IPS DF 6.9 (cell line): ENCODE results near the gene IDS.
"Not testable (repeated sequence)": the region's sequence is repeated elsewhere in the genome, so short reads cannot be mapped to it uniquely, and the experiment has no call there.

Experiments used
- DNase-seq: peaks from one replicate; pipeline ENCODE4 v3.0.0-alpha.2; 2013; ENCODE audit warnings: low read depth, low spot score
- H3K27ac ChIP-seq: one replicate; pipeline ENCODE4 v1.5.1; 2013; ENCODE audit warnings: low read length, control low read depth
- H3K27me3 ChIP-seq: 2 replicates; pipeline ENCODE4 v1.6.1; 2013; ENCODE audit warnings: mild to moderate bottlenecking, low read length; ENCODE audit not compliant: control insufficient read depth, insufficient read depth
- H3K36me3 ChIP-seq: 2 replicates; pipeline ENCODE4 v1.6.1; 2013; ENCODE audit warnings: low read length; ENCODE audit not compliant: control insufficient read depth, insufficient read depth
- H3K4me1 ChIP-seq: 2 replicates; pipeline ENCODE4 v1.6.1; 2013; ENCODE audit warnings: low read length; ENCODE audit not compliant: control insufficient read depth, insufficient read depth
- H3K4me3 ChIP-seq: 2 replicates; pipeline ENCODE4 v1.5.1; 2013; ENCODE audit warnings: mild to moderate bottlenecking, low read length
- H3K9me3 ChIP-seq: 2 replicates; pipeline ENCODE4 v1.6.1; 2013; ENCODE audit warnings: low read length, inconsistent platforms; ENCODE audit not compliant: control insufficient read depth, insufficient read depth
- WGBS: extraction: QIAGEN DNeasy Blood & Tissue Kit; methylation state at CpG from one replicate; pipeline ENCODE4 v1.1.7; 2013; ENCODE audit warnings: mixed read lengths, missing lambda C conversion rate; ENCODE audit not compliant: insufficient read length, insufficient coverage; 5-methylcytosine and 5-hydroxymethylcytosine counted together

Gene IDS, protein sequence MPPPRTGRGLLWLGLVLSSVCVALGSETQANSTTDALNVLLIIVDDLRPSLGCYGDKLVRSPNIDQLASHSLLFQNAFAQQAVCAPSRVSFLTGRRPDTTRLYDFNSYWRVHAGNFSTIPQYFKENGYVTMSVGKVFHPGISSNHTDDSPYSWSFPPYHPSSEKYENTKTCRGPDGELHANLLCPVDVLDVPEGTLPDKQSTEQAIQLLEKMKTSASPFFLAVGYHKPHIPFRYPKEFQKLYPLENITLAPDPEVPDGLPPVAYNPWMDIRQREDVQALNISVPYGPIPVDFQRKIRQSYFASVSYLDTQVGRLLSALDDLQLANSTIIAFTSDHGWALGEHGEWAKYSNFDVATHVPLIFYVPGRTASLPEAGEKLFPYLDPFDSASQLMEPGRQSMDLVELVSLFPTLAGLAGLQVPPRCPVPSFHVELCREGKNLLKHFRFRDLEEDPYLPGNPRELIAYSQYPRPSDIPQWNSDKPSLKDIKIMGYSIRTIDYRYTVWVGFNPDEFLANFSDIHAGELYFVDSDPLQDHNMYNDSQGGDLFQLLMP

DNA sequence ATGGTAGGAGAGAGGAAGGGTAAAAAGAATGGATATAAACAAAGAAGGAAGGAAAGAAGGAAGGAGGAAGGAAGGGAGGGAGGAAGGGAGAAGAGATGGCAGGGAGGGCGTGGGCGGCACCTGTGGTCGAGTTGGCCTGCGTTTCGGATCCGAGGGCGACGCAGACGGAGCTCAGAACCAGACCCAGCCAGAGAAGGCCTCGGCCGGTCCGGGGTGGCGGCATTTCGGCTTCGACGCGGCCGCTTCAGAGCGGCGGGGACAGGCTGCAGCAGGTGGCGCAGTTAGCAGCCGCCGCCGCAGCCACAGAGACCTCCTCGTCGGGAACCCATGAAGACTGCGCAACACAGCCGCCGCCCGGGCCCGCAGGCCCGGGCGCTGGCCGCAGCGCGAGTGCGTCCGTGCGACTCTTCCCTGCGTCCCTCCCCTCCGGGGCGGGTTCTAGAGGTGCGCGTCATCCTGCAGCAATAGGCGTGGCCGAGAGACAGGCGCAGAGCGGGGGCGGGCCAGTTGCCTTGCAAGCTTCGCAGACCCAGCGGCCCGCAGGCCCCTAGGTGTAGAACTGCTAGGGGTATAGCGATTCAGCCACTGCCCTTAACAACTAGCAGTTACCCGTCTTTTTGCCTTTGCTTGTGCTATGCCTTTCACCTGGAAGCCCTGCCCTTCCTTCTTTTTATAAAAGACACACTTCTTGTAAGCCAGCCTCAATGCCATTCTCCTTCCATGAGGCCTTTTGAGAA, at the start of gene IDS:
TSS of gene IDS (minus strand) at position 392 of the 737 bp plus-strand sequence. CDS start at position 223, 169 bp downstream.
- Histone ChIP-seq H3K4me1 (peaks cover 1% of the 10 kb centered on the region; the same call in 1 of the 2 replicates), H3K4me3 (peak within 1 kb of the TSS; percentile 61), H3K36me3 (no peaks in the 10 kb centered on the region), H3K27ac (no peak within 1 kb of the TSS), H3K27me3 (no peaks in the 10 kb centered on the region), H3K9me3 (no peaks in the 10 kb centered on the region)
- DNase-seq = peak; percentile 31
- no CpG with 5 or more reads among the region's 54 CpGs for WGBS

GRCh38 chrX:149551939-149552248, 46.8 kb upstream of the IDS start:
- not testable (repeated sequence) for H3K4me1 ChIP-seq

DNA sequence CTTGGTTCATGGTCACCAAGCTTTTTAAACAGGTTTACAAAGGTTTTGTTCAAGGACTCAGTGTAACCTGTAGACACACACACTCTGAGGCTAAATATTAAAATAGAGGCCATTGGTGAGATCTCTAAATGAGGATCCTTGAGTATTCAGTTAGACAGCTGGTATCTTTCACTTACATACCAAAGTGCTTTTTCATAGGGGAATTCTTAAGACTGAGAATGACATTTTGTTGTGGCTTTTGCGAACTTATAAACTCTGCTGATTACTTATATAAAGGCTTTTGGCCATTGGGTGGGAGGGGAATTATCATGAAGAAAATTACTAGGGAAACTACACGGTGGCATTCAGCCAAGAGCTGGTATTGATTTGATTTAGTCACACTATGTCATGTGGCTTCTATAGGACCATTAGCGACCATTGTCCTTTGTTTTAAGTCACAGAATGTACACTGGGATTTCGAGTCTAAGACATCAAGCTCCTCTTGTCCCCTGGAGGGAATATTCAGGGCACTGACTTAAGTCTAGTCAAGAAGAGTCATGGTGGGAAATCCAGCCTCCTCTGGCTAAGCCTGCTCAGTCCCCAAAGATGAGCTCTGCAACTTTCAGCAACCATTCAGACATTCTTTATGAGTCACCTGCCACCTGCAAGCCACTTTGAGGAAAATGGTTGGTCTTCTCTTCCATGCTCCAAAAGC, 46.3 kb upstream of the IDS start:
- H3K4me3 ChIP-seq, H3K4me1 ChIP-seq, H3K27ac ChIP-seq, H3K27me3 ChIP-seq, H3K9me3 ChIP-seq, H3K36me3 ChIP-seq, DNase-seq: not testable (repeated sequence)
- WGBS = no CpG with 5 or more reads among the region's 4 CpGs

More at GRCh38 chrX:149551939-149552248, 46.8 kb upstream of the IDS start:
- not testable (repeated sequence) for H3K9me3 ChIP-seq, H3K36me3 ChIP-seq, H3K27me3 ChIP-seq, H3K4me3 ChIP-seq, H3K27ac ChIP-seq, DNase-seq
- no CpG with 5 or more reads among the region's 6 CpGs for WGBS

DNA sequence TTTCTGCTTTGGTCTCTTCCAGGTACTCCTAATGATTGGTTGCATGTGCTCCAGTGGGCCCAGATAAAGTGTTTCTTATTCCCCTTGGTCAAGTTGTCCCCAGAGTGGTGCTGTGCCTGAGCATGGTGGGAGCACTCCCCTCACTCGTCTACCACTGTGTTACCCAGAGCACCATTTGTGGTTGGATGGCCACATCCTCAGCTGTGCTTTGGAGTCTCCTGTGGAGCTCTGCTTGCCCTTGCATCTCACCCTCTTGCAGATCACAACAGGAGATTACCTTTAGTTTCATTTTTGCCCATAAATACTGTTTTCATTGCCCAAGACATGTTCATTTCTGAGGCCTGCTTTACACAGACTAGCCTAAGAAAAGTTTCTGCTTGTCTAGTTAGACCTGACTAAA, 45.3 kb upstream of the IDS start:
- no CpG with 5 or more reads among the region's 1 CpG for WGBS
- not testable (repeated sequence) for H3K27ac ChIP-seq, DNase-seq, H3K27me3 ChIP-seq, H3K4me3 ChIP-seq, H3K9me3 ChIP-seq, H3K4me1 ChIP-seq, H3K36me3 ChIP-seq

DNA sequence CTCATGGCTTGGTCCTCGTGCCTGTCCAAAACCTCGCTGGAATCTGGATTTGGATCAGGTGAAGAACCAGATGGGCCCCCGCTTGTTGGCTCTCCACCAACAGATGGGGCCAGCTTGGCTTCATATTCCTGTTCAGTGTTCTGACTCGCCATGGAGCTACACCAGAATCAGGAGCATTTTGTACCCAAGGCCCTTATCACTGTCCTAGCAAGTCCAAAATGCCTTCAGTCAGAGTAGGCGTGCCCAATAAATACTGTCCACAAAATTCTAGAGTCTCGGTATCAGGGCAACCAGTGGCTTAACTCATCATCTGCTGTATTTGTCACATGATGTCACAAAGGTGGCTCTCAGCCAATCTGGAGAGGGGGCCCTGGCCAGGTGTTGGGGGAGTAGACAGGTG, 44.6 kb upstream of the IDS start, which contains the start of gene HSFX3:
TSS of gene HSFX3 (minus strand) at position 224 of the 400 bp plus-strand sequence. CDS start at position 152, 72 bp downstream.
- DNase-seq, H3K36me3 ChIP-seq, H3K4me3 ChIP-seq, H3K9me3 ChIP-seq, H3K27me3 ChIP-seq, H3K4me1 ChIP-seq, H3K27ac ChIP-seq: not testable (repeated sequence)
- no CpG with 5 or more reads among the region's 6 CpGs for WGBS

GRCh38 chrX:149547782-149548181, 42.7 kb upstream of the IDS start:
- WGBS = no CpG with 5 or more reads among the region's 3 CpGs
- not testable (repeated sequence) for H3K36me3 ChIP-seq, DNase-seq

GRCh38 chrX:149546962-149547361, 41.9 kb upstream of the IDS start:
- WGBS = no CpG with 5 or more reads among the region's 1 CpG
- H3K27ac ChIP-seq, H3K27me3 ChIP-seq, H3K4me1 ChIP-seq, DNase-seq, H3K4me3 ChIP-seq, H3K9me3 ChIP-seq, H3K36me3 ChIP-seq: not testable (repeated sequence)

More at GRCh38 chrX:149547782-149548181, 42.7 kb upstream of the IDS start:
- not testable (repeated sequence) for H3K4me3 ChIP-seq, H3K27ac ChIP-seq, H3K9me3 ChIP-seq, H3K4me1 ChIP-seq, H3K27me3 ChIP-seq

DNA sequence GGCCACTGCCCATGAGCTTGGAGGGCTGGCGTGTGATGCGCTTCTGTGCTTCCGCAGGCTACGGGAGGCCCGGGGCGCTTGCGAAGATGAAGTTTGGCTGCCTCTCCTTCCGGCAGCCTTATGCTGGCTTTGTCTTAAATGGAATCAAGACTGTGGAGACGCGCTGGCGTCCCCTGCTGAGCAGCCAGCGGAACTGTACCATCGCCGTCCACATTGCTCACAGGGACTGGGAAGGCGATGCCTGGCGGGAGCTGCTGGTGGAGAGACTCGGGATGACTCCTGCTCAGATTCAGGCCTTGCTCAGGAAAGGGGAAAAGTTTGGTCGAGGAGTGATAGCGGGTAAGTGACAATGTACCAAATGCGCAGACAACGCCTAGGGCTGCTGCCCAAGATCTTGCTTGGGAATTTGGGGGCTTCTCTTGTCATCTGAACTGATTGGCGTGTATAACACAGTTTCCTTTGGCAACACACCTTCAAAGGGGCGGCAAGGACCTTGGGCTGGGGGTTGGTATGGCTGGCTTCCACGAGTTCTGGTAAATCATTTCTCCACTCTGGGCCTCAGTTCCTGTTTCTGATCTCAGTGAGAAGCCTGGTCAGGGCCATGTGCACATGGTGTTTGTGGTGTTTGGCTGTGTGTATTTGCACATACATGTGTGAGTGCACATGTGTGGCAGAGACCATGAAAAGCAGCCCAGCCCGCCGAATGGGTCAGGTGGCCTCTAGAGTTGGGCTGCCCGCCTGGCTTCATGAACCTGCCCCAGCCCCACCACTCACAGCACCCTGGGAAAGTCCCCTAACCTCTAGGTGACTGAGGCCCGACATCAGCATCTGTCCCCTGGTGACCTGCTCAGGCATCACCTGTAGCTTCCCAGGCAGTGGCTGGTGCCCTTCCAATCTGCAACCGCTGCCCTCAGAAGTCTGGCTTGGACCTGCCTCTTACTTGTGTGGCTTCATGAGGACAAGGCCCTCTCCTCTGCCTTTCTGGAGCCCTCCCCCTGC, 40.7 kb upstream of the IDS start:
- WGBS = no CpG with 5 or more reads among the region's 29 CpGs
- not testable (repeated sequence) for H3K27me3 ChIP-seq, H3K27ac ChIP-seq, H3K4me1 ChIP-seq, DNase-seq, H3K9me3 ChIP-seq, H3K4me3 ChIP-seq, H3K36me3 ChIP-seq

DNA sequence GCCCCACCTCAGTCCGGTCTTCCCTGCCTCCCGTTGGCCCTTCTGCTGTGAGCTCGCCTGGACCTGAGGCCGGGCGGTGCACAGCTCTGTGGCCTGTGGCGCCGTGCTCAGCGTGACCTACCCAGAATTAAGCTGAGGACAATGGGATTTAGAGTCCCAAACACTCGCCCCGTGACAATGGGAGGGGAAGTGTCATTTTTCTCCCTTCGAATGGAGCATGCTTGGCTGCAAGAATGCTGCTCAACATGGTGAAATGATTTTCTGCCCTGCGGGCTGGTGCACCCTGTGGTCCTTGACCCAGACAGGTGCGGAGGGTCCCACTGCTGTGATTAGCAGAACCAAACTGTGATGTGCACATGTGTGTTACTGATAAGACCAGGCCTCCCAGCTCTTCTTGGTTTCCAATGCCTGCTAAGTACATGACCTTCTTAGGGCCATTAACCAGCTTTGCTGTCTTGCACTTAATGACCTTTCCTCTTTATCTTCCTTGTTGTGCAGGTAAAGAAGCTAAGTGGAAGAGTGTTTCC, 36.5 kb upstream of the IDS start:
- no peak for DNase-seq
- no peak overlapping the region for H3K27ac ChIP-seq
- peak overlapping the region; percentile 41; the same call in 1 of the 2 replicates for H3K4me3 ChIP-seq
- H3K27me3 ChIP-seq = no peaks in the 10 kb centered on the region
- H3K4me1 ChIP-seq = peaks cover 2% of the 10 kb centered on the region; the same call in 1 of the 2 replicates
- no CpG with 5 or more reads among the region's 13 CpGs for WGBS
- no peaks in the 10 kb centered on the region for H3K9me3 ChIP-seq
- H3K36me3 ChIP-seq = no peaks in the 10 kb centered on the region
